ENCODE results near the gene ZNF182. TPM values are rescaled to one million over a fixed set of nuclear protein-coding genes. Genes with fewer than 3 reads are reported as not detected.
"Not testable (repeated sequence)": the region's sequence is repeated elsewhere in the genome, so short reads cannot be mapped to it uniquely, and the experiment has no call there.

The ZNF182 gene
- total RNA-seq (2014; rRNA removed; shearing (Covaris generic)) = 4.2 and 4.4 TPM in 2 replicates

- 0 out of 2 replicates have a peak, but pooled peaks cover 3% of the 10 kb centered on the region for H3K36me3 ChIP-seq
- H3K27me3 ChIP-seq = no peaks in the 10 kb centered on the region
- H3K27ac ChIP-seq = peak within 1 kb of the TSS; percentile 59
- no peaks in the 10 kb centered on the region for H3K4me1 ChIP-seq
- peak; percentile 89 to 91 for DNase-seq
- no peaks in the 10 kb centered on the region for H3K9me3 ChIP-seq (replicated peaks)
- H3K4me3 ChIP-seq = peak within 1 kb of the TSS; percentile 67
Observed at GRCh38 chrX:48003758-48004457, at the start of gene ZNF182. ZNF182 (minus strand) TSS chrX:48003989; CDS start chrX:48002609, 1,380 bp downstream.

- Histone ChIP-seq H3K9me3 (replicated peaks) (no peaks in the 10 kb centered on the region), H3K4me3 (no peak overlapping the region)
Observed at GRCh38 chrX:48046846-48047245, 43.1 kb upstream of the ZNF182 start.

GRCh38 chrX:48045410-48046311 lies 41.9 kb upstream of the ZNF182 start:
- Histone ChIP-seq H3K4me1 (no peaks in the 10 kb centered on the region), H3K4me3 (no peak overlapping the region), H3K9me3 (replicated peaks) (no peaks in the 10 kb centered on the region), H3K27ac (no peak overlapping the region), H3K36me3 (no peaks in the 10 kb centered on the region), H3K27me3 (no peaks in the 10 kb centered on the region)
- DNase-seq = no peak

More at GRCh38 chrX:48046846-48047245, 43.1 kb upstream of the ZNF182 start:
- H3K4me1 ChIP-seq = no peaks in the 10 kb centered on the region
- H3K27ac ChIP-seq = no peak overlapping the region
- no peaks in the 10 kb centered on the region for H3K36me3 ChIP-seq
- no peaks in the 10 kb centered on the region for H3K27me3 ChIP-seq
- no peak for DNase-seq

- Histone ChIP-seq H3K36me3 (no peaks in the 10 kb centered on the region), H3K4me1 (no peaks in the 10 kb centered on the region), H3K4me3 (no peak overlapping the region), H3K9me3 (replicated peaks) (no peaks in the 10 kb centered on the region), H3K27ac (no peak overlapping the region), H3K27me3 (no peaks in the 10 kb centered on the region)
- no peak for DNase-seq
Observed at GRCh38 chrX:48043056-48043455, 39.3 kb upstream of the ZNF182 start.

- DNase-seq = no peak
- no peaks in the 10 kb centered on the region for H3K9me3 ChIP-seq (replicated peaks)
Observed at GRCh38 chrX:48035891-48036290, 32.1 kb upstream of the ZNF182 start.

GRCh38 chrX:48030641-48031173 lies 26.9 kb upstream of the ZNF182 start:
- H3K4me3 ChIP-seq; H3K27ac ChIP-seq; H3K4me1 ChIP-seq; H3K27me3 ChIP-seq; H3K9me3 ChIP-seq (replicated peaks); DNase-seq; H3K36me3 ChIP-seq: not testable (repeated sequence)

More at GRCh38 chrX:48035891-48036290, 32.1 kb upstream of the ZNF182 start:
- Histone ChIP-seq H3K27me3 (no peaks in the 10 kb centered on the region), H3K36me3 (no peaks in the 10 kb centered on the region), H3K27ac (no peak overlapping the region), H3K4me1 (no peaks in the 10 kb centered on the region), H3K4me3 (no peak overlapping the region)

- DNase-seq = no peak
Observed at GRCh38 chrX:48030237-48030636, 26.4 kb upstream of the ZNF182 start.

GRCh38 chrX:48028091-48028490 lies 24.3 kb upstream of the ZNF182 start:
- no peak for DNase-seq
- Histone ChIP-seq H3K4me3 (no peak overlapping the region), H3K36me3 (no peaks in the 10 kb centered on the region), H3K27me3 (no peaks in the 10 kb centered on the region), H3K4me1 (no peaks in the 10 kb centered on the region), H3K27ac (no peak overlapping the region), H3K9me3 (replicated peaks) (no peaks in the 10 kb centered on the region)

More at GRCh38 chrX:48030237-48030636, 26.4 kb upstream of the ZNF182 start:
- Histone ChIP-seq H3K36me3 (no peaks in the 10 kb centered on the region), H3K9me3 (replicated peaks) (no peaks in the 10 kb centered on the region), H3K4me3 (no peak overlapping the region), H3K4me1 (no peaks in the 10 kb centered on the region), H3K27me3 (no peaks in the 10 kb centered on the region), H3K27ac (no peak overlapping the region)

GRCh38 chrX:48027545-48027944 lies 23.8 kb upstream of the ZNF182 start:
- not testable (repeated sequence) for H3K27me3 ChIP-seq; H3K9me3 ChIP-seq (replicated peaks); H3K4me1 ChIP-seq; H3K36me3 ChIP-seq; H3K4me3 ChIP-seq; H3K27ac ChIP-seq
- peak; percentile 40 to 45 for DNase-seq

GRCh38 chrX:48025561-48025960 lies 21.8 kb upstream of the ZNF182 start:
- peak; percentile 31 to 80 for DNase-seq
- Histone ChIP-seq H3K27ac (no peak overlapping the region), H3K27me3 (no peaks in the 10 kb centered on the region), H3K4me3 (no peak overlapping the region), H3K9me3 (replicated peaks) (no peaks in the 10 kb centered on the region), H3K36me3 (no peaks in the 10 kb centered on the region), H3K4me1 (no peaks in the 10 kb centered on the region)

- Histone ChIP-seq H3K9me3 (replicated peaks) (no peaks in the 10 kb centered on the region), H3K36me3 (no peaks in the 10 kb centered on the region), H3K27ac (no peak overlapping the region), H3K27me3 (no peaks in the 10 kb centered on the region), H3K4me3 (no peak overlapping the region), H3K4me1 (no peaks in the 10 kb centered on the region)
- no peak for DNase-seq
Observed at GRCh38 chrX:48022738-48023137, 18.9 kb upstream of the ZNF182 start.

- Histone ChIP-seq H3K27me3 (no peaks in the 10 kb centered on the region), H3K27ac (no peak overlapping the region), H3K36me3 (no peaks in the 10 kb centered on the region), H3K9me3 (replicated peaks) (no peaks in the 10 kb centered on the region), H3K4me3 (no peak overlapping the region; the same call in 1 of the 2 replicates), H3K4me1 (no peaks in the 10 kb centered on the region)
- DNase-seq = no peak
Observed at GRCh38 chrX:48022100-48022499, 18.3 kb upstream of the ZNF182 start.

- H3K27me3 ChIP-seq = no peaks in the 10 kb centered on the region
Observed at GRCh38 chrX:48021026-48021900, 17.5 kb upstream of the ZNF182 start.

GRCh38 chrX:48020472-48020871 lies 16.7 kb upstream of the ZNF182 start:
- 0 out of 2 replicates have a peak overlapping the region, but pooled peaks have one; percentile 99 for H3K27ac ChIP-seq
- not testable (repeated sequence) for H3K4me3 ChIP-seq, DNase-seq

More at GRCh38 chrX:48021026-48021900, 17.5 kb upstream of the ZNF182 start:
- Histone ChIP-seq H3K36me3 (no peaks in the 10 kb centered on the region), H3K27ac (peak overlapping the region; percentile 99), H3K9me3 (replicated peaks) (no peaks in the 10 kb centered on the region), H3K4me3 (peak overlapping the region; percentile 80), H3K4me1 (no peaks in the 10 kb centered on the region)
- DNase-seq = peak; percentile 75 to 77

More at GRCh38 chrX:48020472-48020871, 16.7 kb upstream of the ZNF182 start:
- H3K36me3 ChIP-seq; H3K4me1 ChIP-seq; H3K9me3 ChIP-seq (replicated peaks); H3K27me3 ChIP-seq: not testable (repeated sequence)

Data from SJCRH30 (cell line).